Activated naive CD8-positive, alpha-beta T cell treated with anti-CD3 and anti-CD28 coated beads for 36 hours (primary cell): ENCODE measurements around the gene SEPTIN5. TPM values are rescaled to one million over a fixed set of nuclear protein-coding genes. Genes with fewer than 3 reads are reported as not detected.

Experiments used
- DNase-seq: peaks from one replicate; pipeline ENCODE4 v3.0.0; 2021
- H3K27ac Mint-ChIP-seq: one replicate; pipeline ENCODE4 v1.8.0; 2022; ENCODE audit warnings: mild to moderate bottlenecking, moderate library complexity, mixed read lengths
- H3K27me3 Mint-ChIP-seq: one replicate; pipeline ENCODE4 v1.8.0; 2022; ENCODE audit warnings: mild to moderate bottlenecking, mixed read lengths
- H3K36me3 Mint-ChIP-seq: one replicate; pipeline ENCODE4 v1.8.0; 2021; ENCODE audit warnings: mild to moderate bottlenecking, mixed read lengths
- H3K4me1 Mint-ChIP-seq: one replicate; pipeline ENCODE4 v1.8.0; 2021; ENCODE audit warnings: mixed read lengths
- H3K4me3 Mint-ChIP-seq: one replicate; pipeline ENCODE4 v1.8.0; 2022; ENCODE audit warnings: mild to moderate bottlenecking, moderate library complexity, mixed read lengths
- H3K9me3 Mint-ChIP-seq: one replicate; pipeline ENCODE4 v1.8.0; 2022; ENCODE audit warnings: mixed read lengths
- total RNA-seq, 2 experiments: library from RNA; stranded (reverse); gene quantifications; one replicate each; pipeline ENCODE4 v1.2.3, GENCODE V29; 2021

Gene SEPTIN5
- total RNA-seq, 2 experiments from 2014 or later: 1.1 to 1.3 TPM

DNA sequence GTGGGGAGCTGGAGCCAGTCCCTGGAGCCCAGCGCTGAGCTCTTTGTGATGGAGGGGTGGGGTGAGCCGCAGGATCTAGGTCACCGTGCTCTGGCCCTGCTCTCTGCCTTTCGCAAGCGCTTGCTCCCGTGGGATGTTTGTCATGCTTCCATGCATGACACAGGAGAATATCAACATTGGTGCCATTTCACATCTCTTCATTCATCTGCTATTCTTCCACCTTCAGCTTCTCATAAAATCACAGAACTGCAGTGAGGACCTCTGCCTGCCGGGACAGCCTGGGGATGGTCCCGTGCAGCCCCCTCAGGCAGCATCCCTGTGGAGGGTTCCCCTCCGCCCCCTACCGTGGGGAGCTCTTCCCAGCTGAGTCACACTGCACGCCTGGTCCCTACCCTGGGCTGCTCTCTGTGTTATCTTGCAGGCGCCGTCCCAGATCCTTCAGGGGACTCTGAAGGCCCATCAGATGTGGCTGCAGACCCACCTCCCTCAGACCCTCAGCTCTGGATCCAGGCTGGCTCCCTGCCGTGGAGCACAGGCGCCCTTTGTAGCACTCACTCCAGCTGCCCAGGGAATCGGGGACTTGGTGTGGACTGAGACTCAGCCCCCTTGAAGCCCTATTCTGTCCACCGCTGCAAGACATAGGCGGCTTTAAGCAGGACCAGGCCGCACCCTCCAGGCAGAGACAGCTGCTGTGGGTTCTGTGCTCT, 5.1 kb upstream of the SEPTIN5 start:
- Mint-ChIP-seq H3K36me3 (no peaks in the 10 kb centered on the region), H3K4me1 (no peaks in the 10 kb centered on the region), H3K9me3 (no peaks in the 10 kb centered on the region), H3K27ac (no peak overlapping the region), H3K4me3 (no peak overlapping the region), H3K27me3 (peaks cover 11% of the 10 kb centered on the region)
- no peak for DNase-seq

DNA sequence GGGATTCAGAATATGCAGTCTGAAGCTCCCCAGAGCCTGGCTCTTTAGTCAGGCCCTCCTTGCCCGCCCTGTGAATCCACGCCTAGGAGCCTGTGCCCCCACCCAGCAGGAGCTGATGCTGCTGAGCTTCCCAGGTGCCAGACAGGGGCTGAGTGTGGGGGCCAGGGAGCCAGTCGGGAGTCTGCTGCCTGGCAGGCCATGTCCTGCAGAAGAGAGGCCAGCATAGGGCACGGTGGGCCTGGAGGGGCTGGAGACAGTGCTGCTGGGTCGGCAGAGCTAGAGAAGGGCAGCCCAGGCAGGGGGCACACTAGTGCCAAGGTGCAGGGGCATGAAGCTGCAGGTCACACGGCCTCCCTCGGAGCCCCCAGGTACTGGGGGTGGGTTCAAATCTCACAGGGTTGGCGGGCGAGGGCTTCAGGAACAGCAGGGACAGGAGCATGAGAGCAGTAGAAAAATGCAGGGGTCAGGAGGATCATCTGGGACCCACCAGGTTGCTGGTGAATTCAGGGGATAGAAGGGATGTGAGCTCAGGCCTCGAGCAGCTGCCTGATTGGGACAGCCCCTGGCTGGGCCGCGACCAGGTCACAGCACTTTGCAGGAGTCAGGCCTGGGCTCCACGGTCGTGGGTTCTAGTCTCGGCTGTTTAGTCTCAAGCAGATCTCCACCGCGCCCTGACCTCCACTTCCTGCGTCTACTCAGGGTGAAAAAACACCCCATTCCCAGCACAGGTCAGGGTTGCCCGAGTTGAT, 4.1 kb upstream of the SEPTIN5 start:
- Mint-ChIP-seq H3K4me1 (no peaks in the 10 kb centered on the region), H3K36me3 (no peaks in the 10 kb centered on the region), H3K4me3 (no peak overlapping the region), H3K27ac (no peak overlapping the region), H3K27me3 (peaks cover 13% of the 10 kb centered on the region), H3K9me3 (no peaks in the 10 kb centered on the region)
- DNase-seq: no peak

DNA sequence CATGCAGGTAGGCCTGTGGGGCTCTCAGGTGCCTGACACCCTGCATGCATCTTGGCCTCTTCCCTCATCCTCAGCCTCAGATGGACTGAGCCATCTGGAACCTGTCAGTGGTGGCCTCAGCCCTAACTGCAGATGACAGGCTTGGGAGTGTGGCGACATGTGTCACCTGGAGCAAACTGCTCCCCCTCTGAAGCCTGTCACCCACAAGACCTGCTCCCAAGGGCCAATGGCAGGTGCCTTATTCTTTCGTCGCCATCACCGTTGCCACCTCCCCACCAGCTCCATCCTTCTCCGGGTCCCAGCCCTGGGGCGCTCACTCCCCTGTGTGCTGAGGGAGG, 3.6 kb upstream of the SEPTIN5 start:
- Mint-ChIP-seq H3K27me3 (peaks cover 14% of the 10 kb centered on the region), H3K4me1 (no peaks in the 10 kb centered on the region), H3K9me3 (no peaks in the 10 kb centered on the region), H3K4me3 (no peak overlapping the region), H3K27ac (no peak overlapping the region), H3K36me3 (no peaks in the 10 kb centered on the region)
- no peak for DNase-seq

DNA sequence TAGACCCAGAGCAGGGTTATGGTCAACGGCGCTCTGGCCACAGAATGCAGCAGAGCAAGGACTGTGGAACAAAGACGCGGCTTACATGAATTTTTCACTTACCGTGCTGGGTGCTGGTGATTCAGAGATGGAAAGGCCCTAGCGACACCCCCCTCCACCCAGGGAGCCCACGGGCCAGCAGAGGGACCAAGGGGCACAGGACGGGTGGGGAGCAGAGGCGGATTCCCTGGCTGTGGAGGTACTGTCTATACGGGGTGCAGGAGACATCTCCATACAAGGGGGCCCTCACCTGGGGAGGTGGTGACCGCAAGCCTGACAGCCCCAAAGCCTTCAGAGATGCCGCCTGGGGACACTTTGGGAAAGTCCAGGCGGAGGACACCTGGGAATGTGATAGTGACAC, 1.1 kb upstream of the SEPTIN5 start:
- DNase-seq: no peak
- Mint-ChIP-seq H3K36me3 (no peaks in the 10 kb centered on the region), H3K27ac (no peak overlapping the region), H3K4me1 (peaks cover 3% of the 10 kb centered on the region), H3K4me3 (no peak overlapping the region), H3K27me3 (peaks cover 17% of the 10 kb centered on the region), H3K9me3 (no peaks in the 10 kb centered on the region)

DNA sequence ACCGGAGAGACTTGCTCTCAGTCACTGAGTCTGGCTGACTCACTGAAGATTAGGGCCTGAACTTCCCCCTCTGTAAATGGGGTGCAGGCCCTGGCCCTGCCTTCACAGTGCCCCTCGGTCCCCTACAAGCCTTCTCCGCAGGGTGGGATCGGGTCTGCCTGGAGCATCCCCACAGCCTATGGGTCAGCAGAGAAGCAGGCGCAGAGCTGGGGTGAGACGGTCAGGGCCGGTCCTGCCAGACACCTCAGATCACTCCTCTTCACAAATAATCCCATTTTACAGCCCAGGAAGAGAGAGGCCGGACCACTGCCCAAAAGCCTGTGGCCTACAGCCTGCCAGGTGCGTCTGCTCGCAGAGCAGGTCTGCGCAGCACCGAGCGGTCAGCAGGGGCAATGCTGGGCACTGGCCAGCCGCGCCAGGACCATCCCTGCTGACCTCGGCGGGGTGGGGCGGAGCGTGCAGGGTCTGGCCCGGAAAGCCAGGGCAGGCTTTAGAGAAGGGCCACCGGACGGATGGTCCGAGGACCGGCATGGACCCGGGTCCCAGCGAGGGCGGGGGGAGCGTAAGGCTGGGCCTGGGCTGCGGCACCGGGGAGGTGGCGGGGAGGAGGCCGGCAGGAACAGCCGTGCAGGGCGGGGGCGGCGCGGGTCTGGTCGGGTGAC, 522 bp upstream of the SEPTIN5 start:
- peaks cover 3% of the 10 kb centered on the region for H3K4me1 Mint-ChIP-seq
- H3K27me3 Mint-ChIP-seq: peaks cover 17% of the 10 kb centered on the region
- H3K4me3 Mint-ChIP-seq: peak overlapping the region; percentile 37
- no peaks in the 10 kb centered on the region for H3K9me3 Mint-ChIP-seq
- no peak for DNase-seq
- no peaks in the 10 kb centered on the region for H3K36me3 Mint-ChIP-seq
- H3K27ac Mint-ChIP-seq: no peak overlapping the region

DNA sequence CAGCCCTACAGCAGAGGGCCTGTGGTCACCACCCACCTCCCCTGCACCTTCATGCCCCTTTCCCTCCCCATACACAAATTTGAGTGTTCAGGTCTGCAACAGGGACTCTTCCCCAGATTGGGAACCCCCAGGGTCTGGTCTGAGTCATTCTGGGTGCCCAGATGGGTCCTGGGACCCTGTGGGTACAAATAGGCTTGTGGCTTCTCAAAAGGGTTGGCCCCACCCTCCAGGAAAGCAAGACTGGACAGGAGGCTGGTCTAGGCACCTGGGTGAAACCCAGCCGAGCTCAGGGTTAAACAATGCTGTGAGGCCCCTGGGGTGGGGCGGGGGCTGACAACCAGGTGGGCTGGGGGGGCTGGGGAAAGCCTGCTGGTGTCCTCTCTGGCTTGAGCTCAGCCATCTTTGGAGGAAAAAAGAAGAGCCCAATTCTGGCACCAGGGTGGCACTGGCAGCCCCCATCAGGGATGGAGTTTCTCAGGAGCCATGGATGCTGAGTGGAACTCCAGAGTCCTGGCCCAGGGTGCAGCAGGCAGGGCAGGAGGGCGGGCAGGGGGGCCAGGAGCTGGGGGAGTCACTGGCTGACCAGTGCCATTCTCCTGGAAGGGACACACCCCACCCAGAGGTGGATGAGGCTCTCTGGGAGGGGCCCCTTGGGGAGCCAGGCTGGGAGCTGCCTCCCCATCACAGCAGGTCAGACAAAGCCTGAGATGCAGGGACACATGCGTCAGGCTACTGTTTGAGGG, 1.1 kb downstream of the SEPTIN5 start:
- H3K4me1 Mint-ChIP-seq: peaks cover 9% of the 10 kb centered on the region
- peak overlapping the region; percentile 51 for H3K4me3 Mint-ChIP-seq
- peaks cover 26% of the 10 kb centered on the region for H3K27me3 Mint-ChIP-seq
- DNase-seq: no peak
- no peak overlapping the region for H3K27ac Mint-ChIP-seq
- H3K9me3 Mint-ChIP-seq: no peaks in the 10 kb centered on the region
- no peaks in the 10 kb centered on the region for H3K36me3 Mint-ChIP-seq

DNA sequence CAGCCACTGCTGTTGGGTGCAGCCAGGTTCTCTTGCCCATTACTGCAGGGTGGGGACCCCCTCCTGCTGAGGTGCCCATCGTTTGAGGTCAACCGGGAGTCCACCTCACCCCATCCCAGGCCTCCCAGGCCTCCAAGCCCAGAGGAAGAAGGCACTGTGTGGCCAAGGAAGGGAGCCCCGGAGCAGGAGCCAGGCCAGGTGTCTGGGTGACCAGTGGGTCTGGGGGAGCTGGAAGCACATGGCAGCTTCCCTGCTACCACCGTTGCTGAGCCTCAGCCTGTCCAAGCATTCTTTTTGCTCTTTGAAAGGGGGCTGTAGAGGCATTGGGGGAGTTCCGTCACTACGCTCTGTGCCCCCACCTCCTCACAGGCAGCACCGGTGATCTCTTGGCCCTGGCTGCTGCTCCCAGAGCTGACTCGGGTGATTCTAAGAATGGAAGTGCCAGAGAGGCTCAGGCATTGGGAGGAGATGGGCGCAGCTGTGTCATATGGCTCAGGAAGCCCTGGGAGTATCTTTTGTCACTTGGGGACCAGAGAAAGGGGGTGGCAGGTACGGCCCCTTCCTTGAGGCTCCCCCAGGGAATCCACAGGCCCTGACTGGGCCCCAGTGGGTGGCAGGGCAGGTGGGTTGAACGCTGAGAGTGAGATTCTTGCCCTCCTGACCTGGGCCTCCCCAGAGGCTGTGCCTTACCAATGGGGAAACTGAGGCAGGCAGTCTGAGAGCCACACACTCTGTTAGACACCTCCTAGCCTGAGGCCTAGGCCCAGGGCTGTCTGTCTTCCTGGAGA, 1.9 kb downstream of the SEPTIN5 start:
- H3K4me1 Mint-ChIP-seq: peaks cover 9% of the 10 kb centered on the region
- H3K36me3 Mint-ChIP-seq: no peaks in the 10 kb centered on the region
- DNase-seq: no peak
- no peak overlapping the region for H3K27ac Mint-ChIP-seq
- H3K9me3 Mint-ChIP-seq: no peaks in the 10 kb centered on the region
- no peak overlapping the region for H3K4me3 Mint-ChIP-seq
- H3K27me3 Mint-ChIP-seq: peaks cover 35% of the 10 kb centered on the region

DNA sequence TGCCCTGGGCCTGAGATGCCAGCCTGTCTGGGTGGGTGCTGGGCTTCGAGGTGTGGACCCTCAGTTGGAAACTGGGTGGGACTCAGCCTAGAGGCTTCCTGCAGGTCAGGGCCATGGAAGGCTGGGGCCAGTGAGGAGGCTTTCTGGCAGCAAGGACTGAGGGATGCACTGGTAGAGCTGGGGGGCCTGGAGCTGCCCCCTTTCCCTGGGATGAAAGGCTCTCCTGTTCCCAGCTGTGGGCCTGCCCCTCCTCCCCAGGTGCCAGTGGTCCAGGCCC, 2.5 kb downstream of the SEPTIN5 start:
- H3K27me3 Mint-ChIP-seq: peaks cover 41% of the 10 kb centered on the region
- H3K36me3 Mint-ChIP-seq: no peaks in the 10 kb centered on the region
- H3K4me1 Mint-ChIP-seq: peaks cover 9% of the 10 kb centered on the region
- no peak overlapping the region for H3K4me3 Mint-ChIP-seq
- no peak for DNase-seq
- H3K9me3 Mint-ChIP-seq: no peaks in the 10 kb centered on the region
- no peak overlapping the region for H3K27ac Mint-ChIP-seq

DNA sequence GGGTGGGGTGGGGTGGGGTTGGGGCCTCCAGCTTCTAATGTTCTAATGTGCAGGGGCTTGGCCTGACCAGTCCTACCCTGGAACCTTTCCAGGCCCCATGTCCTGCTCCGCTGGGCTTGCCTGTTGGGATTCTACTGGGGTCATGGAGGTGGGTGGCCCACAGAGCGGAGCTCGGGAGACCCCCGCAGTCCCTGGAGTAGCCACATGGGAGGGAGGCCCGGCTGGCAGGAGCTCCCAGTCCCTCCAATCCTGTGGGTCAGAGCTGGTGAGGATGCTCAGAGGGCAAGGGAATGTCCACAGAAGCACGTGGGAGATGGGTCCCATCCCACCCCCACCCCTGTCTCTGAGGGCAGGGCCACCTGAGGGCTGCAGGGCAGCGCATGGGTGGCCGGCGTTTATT, 2.9 kb downstream of the SEPTIN5 start:
- DNase-seq: no peak
- H3K27ac Mint-ChIP-seq: no peak overlapping the region
- H3K9me3 Mint-ChIP-seq: no peaks in the 10 kb centered on the region
- no peaks in the 10 kb centered on the region for H3K36me3 Mint-ChIP-seq
- no peak overlapping the region for H3K4me3 Mint-ChIP-seq
- peaks cover 42% of the 10 kb centered on the region for H3K27me3 Mint-ChIP-seq
- H3K4me1 Mint-ChIP-seq: peaks cover 9% of the 10 kb centered on the region

DNA sequence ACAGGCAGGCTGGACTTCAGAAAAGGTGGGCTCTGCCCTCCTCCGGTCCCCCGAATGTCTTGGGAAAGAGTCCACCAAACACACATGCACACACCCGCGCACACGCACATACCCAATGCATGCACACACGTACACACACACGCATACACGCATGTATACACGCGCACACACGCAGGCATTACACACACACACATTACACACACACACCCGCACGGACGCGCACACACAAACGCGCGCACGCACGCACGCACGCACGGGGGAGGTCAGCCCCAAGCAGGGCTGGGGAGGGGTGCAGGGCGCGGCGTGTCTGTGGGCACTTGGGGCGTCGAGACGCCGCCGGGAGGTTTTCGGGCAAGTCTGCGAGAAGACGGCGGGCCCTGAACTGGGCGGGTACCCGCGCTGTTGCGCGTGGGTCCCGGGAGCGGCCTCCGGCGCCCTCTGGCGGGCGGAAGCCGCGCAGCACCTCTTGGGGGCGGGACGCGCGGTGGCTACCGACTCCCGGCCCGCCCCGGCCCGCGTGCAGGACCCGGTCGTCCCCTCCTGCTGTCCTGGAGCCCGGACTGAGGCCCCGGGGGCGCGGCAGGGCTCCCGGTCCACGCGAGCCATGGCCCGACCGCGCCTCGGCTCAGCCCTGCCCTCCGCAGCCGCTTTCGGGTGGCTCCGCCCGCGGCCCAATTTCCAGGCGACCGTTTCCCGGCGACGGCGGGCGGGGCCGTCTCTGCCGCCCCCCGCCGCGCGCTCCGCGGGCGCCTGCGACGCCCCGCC, 3.6 kb downstream of the SEPTIN5 start:
- H3K4me1 Mint-ChIP-seq: peaks cover 9% of the 10 kb centered on the region
- H3K27me3 Mint-ChIP-seq: peaks cover 47% of the 10 kb centered on the region
- peak; percentile 84 for DNase-seq
- H3K27ac Mint-ChIP-seq: no peak overlapping the region
- H3K9me3 Mint-ChIP-seq: no peaks in the 10 kb centered on the region
- peak overlapping the region; percentile 68 for H3K4me3 Mint-ChIP-seq
- no peaks in the 10 kb centered on the region for H3K36me3 Mint-ChIP-seq

DNA sequence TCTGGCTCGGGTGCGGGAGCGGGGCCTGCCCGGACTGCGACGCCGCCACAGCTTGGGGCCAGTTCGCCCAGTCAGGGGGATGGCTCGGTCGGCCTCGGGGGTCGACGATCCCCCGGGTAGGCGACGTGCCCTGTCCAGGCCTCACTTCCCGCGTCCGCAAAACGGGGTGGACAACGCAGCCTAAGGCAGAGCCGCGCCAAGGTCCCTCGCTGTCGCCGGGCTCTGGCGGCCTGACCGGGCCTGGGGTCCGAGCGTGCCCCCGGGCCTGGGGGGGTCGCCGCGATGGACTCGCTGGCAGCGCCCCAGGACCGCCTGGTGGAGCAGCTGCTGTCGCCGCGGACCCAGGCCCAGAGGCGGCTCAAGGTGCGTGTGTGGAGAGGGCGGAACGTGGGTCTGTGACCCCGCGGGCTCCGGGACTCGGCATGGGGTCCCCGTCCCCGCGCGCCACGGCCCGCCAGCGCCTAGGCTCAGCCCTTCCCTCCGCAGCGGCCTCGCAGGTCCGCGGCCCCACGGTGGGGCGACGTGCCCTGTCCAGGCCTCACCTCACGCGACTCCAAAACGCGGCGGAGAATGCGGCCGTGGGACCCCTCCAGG, 4.2 kb downstream of the SEPTIN5 start:
- H3K36me3 Mint-ChIP-seq: no peaks in the 10 kb centered on the region
- no peak overlapping the region for H3K27ac Mint-ChIP-seq
- DNase-seq: no peak
- peaks cover 11% of the 10 kb centered on the region for H3K4me1 Mint-ChIP-seq
- H3K27me3 Mint-ChIP-seq: peaks cover 47% of the 10 kb centered on the region
- H3K9me3 Mint-ChIP-seq: no peaks in the 10 kb centered on the region
- H3K4me3 Mint-ChIP-seq: no peak overlapping the region

DNA sequence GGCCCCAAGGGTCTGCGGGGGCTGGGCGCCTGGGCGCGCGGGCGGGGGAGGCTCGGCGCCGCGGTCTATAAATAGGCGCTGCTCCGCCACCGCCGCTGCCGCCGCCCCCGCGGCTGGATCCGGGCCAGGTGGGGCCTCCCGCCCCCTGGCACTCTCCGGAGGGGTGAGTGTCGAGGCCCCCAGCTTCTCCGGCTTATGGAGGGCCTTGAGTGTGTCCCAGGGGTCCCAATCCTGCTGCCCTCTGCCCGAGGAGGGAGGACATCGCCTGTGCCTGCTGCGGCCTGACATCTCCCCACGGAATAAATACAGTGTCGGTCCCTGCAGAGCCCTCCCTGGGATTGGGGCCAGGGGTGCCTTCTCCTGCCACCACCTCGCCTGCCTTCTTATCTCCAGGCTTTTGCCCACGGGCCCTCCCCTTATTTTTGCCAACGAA, 4.8 kb downstream of the SEPTIN5 start:
- H3K27ac Mint-ChIP-seq: peak overlapping the region; percentile 21
- H3K36me3 Mint-ChIP-seq: no peaks in the 10 kb centered on the region
- peak; percentile 42 for DNase-seq
- peaks cover 11% of the 10 kb centered on the region for H3K4me1 Mint-ChIP-seq
- no peaks in the 10 kb centered on the region for H3K9me3 Mint-ChIP-seq
- peaks cover 44% of the 10 kb centered on the region for H3K27me3 Mint-ChIP-seq
- peak overlapping the region; percentile 47 for H3K4me3 Mint-ChIP-seq

DNA sequence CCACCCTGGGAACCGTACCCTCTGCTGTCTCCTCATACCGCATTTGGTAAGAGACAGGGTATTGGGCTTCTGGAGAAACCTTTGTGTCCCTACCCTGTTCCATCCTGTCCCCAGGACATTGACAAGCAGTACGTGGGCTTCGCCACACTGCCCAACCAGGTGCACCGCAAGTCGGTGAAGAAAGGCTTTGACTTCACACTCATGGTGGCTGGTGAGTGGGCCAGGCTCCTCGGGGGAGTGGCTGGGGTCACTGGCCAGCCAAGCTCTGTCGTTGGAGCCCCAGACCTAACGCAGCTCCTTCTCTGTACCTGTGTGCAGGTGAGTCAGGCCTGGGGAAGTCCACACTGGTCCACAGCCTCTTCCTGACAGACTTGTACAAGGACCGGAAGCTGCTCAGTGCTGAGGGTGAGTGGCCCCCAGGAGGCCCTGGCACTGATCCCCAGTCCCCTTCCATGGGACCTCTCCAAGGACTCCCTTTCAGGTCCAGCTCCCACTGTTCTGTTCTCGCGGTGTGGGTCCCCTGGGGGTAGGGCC, 5.3 kb downstream of the SEPTIN5 start:
- Mint-ChIP-seq H3K4me3 (peak overlapping the region; percentile 47), H3K27ac (peak overlapping the region; percentile 21), H3K4me1 (peaks cover 11% of the 10 kb centered on the region), H3K9me3 (no peaks in the 10 kb centered on the region), H3K36me3 (no peaks in the 10 kb centered on the region), H3K27me3 (peaks cover 46% of the 10 kb centered on the region)
- DNase-seq: no peak
